ENCODE measurements around the gene KCNA2.

The KCNA2 gene

GRCh38 chr1:110615548-110616130 is 9.5 kb upstream of the KCNA2 start:
- Histone ChIP-seq H3K36me3 (ENCODE audit: control insufficient read depth, insufficient read depth, low read length) (no peaks in the 10 kb centered on the region), H3K4me1 (ENCODE audit: control insufficient read depth, insufficient read depth, low read length) (no peaks in the 10 kb centered on the region), H3K27ac (ENCODE audit: low read length) (no peak overlapping the region), H3K27me3 (ENCODE audit: control insufficient read depth, insufficient read depth, low read length) (peaks cover 2% of the 10 kb centered on the region; the same call in 1 of the 2 replicates), H3K4me3 (ENCODE audit: low read length) (no peak overlapping the region), H3K9me3 (ENCODE audit: control insufficient read depth, insufficient read depth, low read length) (no peaks in the 10 kb centered on the region)
- WGBS (ENCODE audit: insufficient coverage, insufficient read length) = no CpG with 5 or more reads among the region's 9 CpGs
- DNase-seq (ENCODE audit: low read depth, low spot score) = no peak

GRCh38 chr1:110612060-110612745 is 6.0 kb upstream of the KCNA2 start:
- Histone ChIP-seq H3K4me3 (ENCODE audit: low read length) (no peak overlapping the region), H3K4me1 (ENCODE audit: control insufficient read depth, insufficient read depth, low read length) (peaks cover 2% of the 10 kb centered on the region; the same call in 1 of the 2 replicates), H3K27ac (ENCODE audit: low read length) (no peak overlapping the region), H3K9me3 (ENCODE audit: control insufficient read depth, insufficient read depth, low read length) (no peaks in the 10 kb centered on the region), H3K27me3 (ENCODE audit: control insufficient read depth, insufficient read depth, low read length) (peaks cover 23% of the 10 kb centered on the region), H3K36me3 (ENCODE audit: control insufficient read depth, insufficient read depth, low read length) (no peaks in the 10 kb centered on the region)
- no peak for DNase-seq (ENCODE audit: low read depth, low spot score)
- WGBS (ENCODE audit: insufficient coverage, insufficient read length) = no CpG with 5 or more reads among the region's 10 CpGs

- no peak for DNase-seq (ENCODE audit: low read depth, low spot score)
- WGBS (ENCODE audit: insufficient coverage, insufficient read length) = no CpG with 5 or more reads among the region's 4 CpGs
- no peak overlapping the region for H3K4me3 ChIP-seq (ENCODE audit: low read length)
- H3K36me3 ChIP-seq (ENCODE audit: control insufficient read depth, insufficient read depth, low read length) = no peaks in the 10 kb centered on the region
- H3K27ac ChIP-seq (ENCODE audit: low read length) = no peak overlapping the region
- H3K27me3 ChIP-seq (ENCODE audit: control insufficient read depth, insufficient read depth, low read length) = peaks cover 33% of the 10 kb centered on the region
- no peaks in the 10 kb centered on the region for H3K9me3 ChIP-seq (ENCODE audit: control insufficient read depth, insufficient read depth, low read length)
- peaks cover 2% of the 10 kb centered on the region; the same call in 1 of the 2 replicates for H3K4me1 ChIP-seq (ENCODE audit: control insufficient read depth, insufficient read depth, low read length)
These were observed 4.6 kb upstream of the KCNA2 start for GRCh38 chr1:110610696-110611286.

- peaks cover 5% of the 10 kb centered on the region for H3K4me1 ChIP-seq (ENCODE audit: control insufficient read depth, insufficient read depth, low read length)
- H3K27me3 ChIP-seq (ENCODE audit: control insufficient read depth, insufficient read depth, low read length) = peaks cover 39% of the 10 kb centered on the region
- H3K9me3 ChIP-seq (ENCODE audit: control insufficient read depth, insufficient read depth, low read length) = no peaks in the 10 kb centered on the region
- no peak overlapping the region for H3K27ac ChIP-seq (ENCODE audit: low read length)
- no peak overlapping the region for H3K4me3 ChIP-seq (ENCODE audit: low read length)
- DNase-seq (ENCODE audit: low read depth, low spot score) = no peak
- no peaks in the 10 kb centered on the region for H3K36me3 ChIP-seq (ENCODE audit: control insufficient read depth, insufficient read depth, low read length)
These were observed 3.9 kb upstream of the KCNA2 start for GRCh38 chr1:110610084-110610483.

GRCh38 chr1:110608247-110608646 is 2.1 kb upstream of the KCNA2 start:
- no peak for DNase-seq (ENCODE audit: low read depth, low spot score)
- Histone ChIP-seq H3K4me1 (ENCODE audit: control insufficient read depth, insufficient read depth, low read length) (peaks cover 5% of the 10 kb centered on the region), H3K4me3 (ENCODE audit: low read length) (peak overlapping the region; percentile 6; the same call in 1 of the 2 replicates), H3K27ac (ENCODE audit: low read length) (no peak overlapping the region), H3K9me3 (ENCODE audit: control insufficient read depth, insufficient read depth, low read length) (no peaks in the 10 kb centered on the region), H3K27me3 (ENCODE audit: control insufficient read depth, insufficient read depth, low read length) (peaks cover 42% of the 10 kb centered on the region), H3K36me3 (ENCODE audit: control insufficient read depth, insufficient read depth, low read length) (no peaks in the 10 kb centered on the region)
- no CpG with 5 or more reads among the region's 13 CpGs for WGBS (ENCODE audit: insufficient coverage, insufficient read length)

- Histone ChIP-seq H3K36me3 (ENCODE audit: control insufficient read depth, insufficient read depth, low read length) (no peaks in the 10 kb centered on the region), H3K9me3 (ENCODE audit: control insufficient read depth, insufficient read depth, low read length) (no peaks in the 10 kb centered on the region), H3K27ac (ENCODE audit: low read length) (no peak overlapping the region), H3K4me1 (ENCODE audit: control insufficient read depth, insufficient read depth, low read length) (peaks cover 5% of the 10 kb centered on the region), H3K4me3 (ENCODE audit: low read length) (peak overlapping the region; percentile 49), H3K27me3 (ENCODE audit: control insufficient read depth, insufficient read depth, low read length) (peaks cover 42% of the 10 kb centered on the region)
- no peak for DNase-seq (ENCODE audit: low read depth, low spot score)
- WGBS (ENCODE audit: insufficient coverage, insufficient read length) = no CpG with 5 or more reads among the region's 28 CpGs
These were observed 1.5 kb upstream of the KCNA2 start for GRCh38 chr1:110607536-110608230.

- peak overlapping the region; percentile 49; the same call in 1 of the 2 replicates for H3K4me3 ChIP-seq (ENCODE audit: low read length)
- no CpG with 5 or more reads among the region's 94 CpGs for WGBS (ENCODE audit: insufficient coverage, insufficient read length)
- peaks cover 42% of the 10 kb centered on the region for H3K27me3 ChIP-seq (ENCODE audit: control insufficient read depth, insufficient read depth, low read length)
- H3K9me3 ChIP-seq (ENCODE audit: control insufficient read depth, insufficient read depth, low read length) = no peaks in the 10 kb centered on the region
- H3K27ac ChIP-seq (ENCODE audit: low read length) = no peak overlapping the region
- no peaks in the 10 kb centered on the region for H3K36me3 ChIP-seq (ENCODE audit: control insufficient read depth, insufficient read depth, low read length)
- peaks cover 5% of the 10 kb centered on the region for H3K4me1 ChIP-seq (ENCODE audit: control insufficient read depth, insufficient read depth, low read length)
- DNase-seq (ENCODE audit: low read depth, low spot score) = no peak
These were observed 738 bp upstream of the KCNA2 start for GRCh38 chr1:110606657-110607535.

GRCh38 chr1:110605446-110605845 is 712 bp downstream of the KCNA2 start:
- Histone ChIP-seq H3K4me1 (ENCODE audit: control insufficient read depth, insufficient read depth, low read length) (peaks cover 5% of the 10 kb centered on the region), H3K9me3 (ENCODE audit: control insufficient read depth, insufficient read depth, low read length) (no peaks in the 10 kb centered on the region), H3K27ac (ENCODE audit: low read length) (no peak overlapping the region), H3K27me3 (ENCODE audit: control insufficient read depth, insufficient read depth, low read length) (peaks cover 42% of the 10 kb centered on the region), H3K36me3 (ENCODE audit: control insufficient read depth, insufficient read depth, low read length) (no peaks in the 10 kb centered on the region), H3K4me3 (ENCODE audit: low read length) (no peak overlapping the region)
- WGBS (ENCODE audit: insufficient coverage, insufficient read length) = no CpG with 5 or more reads among the region's 6 CpGs
- no peak for DNase-seq (ENCODE audit: low read depth, low spot score)

GRCh38 chr1:110604586-110605148 is 1.5 kb downstream of the KCNA2 start:
- H3K4me1 ChIP-seq (ENCODE audit: control insufficient read depth, insufficient read depth, low read length) = peaks cover 5% of the 10 kb centered on the region
- H3K4me3 ChIP-seq (ENCODE audit: low read length) = no peak overlapping the region
- no CpG with 5 or more reads among the region's 9 CpGs for WGBS (ENCODE audit: insufficient coverage, insufficient read length)
- DNase-seq (ENCODE audit: low read depth, low spot score) = no peak
- H3K9me3 ChIP-seq (ENCODE audit: control insufficient read depth, insufficient read depth, low read length) = no peaks in the 10 kb centered on the region
- no peaks in the 10 kb centered on the region for H3K36me3 ChIP-seq (ENCODE audit: control insufficient read depth, insufficient read depth, low read length)
- peaks cover 41% of the 10 kb centered on the region for H3K27me3 ChIP-seq (ENCODE audit: control insufficient read depth, insufficient read depth, low read length)
- H3K27ac ChIP-seq (ENCODE audit: low read length) = no peak overlapping the region

Data from iPS DF 6.9 (cell line).